HG03520 (cell line): ENCODE data around the gene CEP131.

Experiments
- ATAC-seq: cut with Tn5 transposase; IDR thresholded peaks from one replicate; pipeline ENCODE4 v1.9.1; 2021; ENCODE audit warnings: mild to moderate bottlenecking, moderate library complexity; ENCODE audit not compliant: unreplicated experiment

Gene CEP131

GRCh38 chr17:81189670-81190530, 32.9 kb downstream of the CEP131 start:
- no peak for ATAC-seq

GRCh38 chr17:81189016-81189415, 33.7 kb downstream of the CEP131 start:
- ATAC-seq: no peak

DNA sequence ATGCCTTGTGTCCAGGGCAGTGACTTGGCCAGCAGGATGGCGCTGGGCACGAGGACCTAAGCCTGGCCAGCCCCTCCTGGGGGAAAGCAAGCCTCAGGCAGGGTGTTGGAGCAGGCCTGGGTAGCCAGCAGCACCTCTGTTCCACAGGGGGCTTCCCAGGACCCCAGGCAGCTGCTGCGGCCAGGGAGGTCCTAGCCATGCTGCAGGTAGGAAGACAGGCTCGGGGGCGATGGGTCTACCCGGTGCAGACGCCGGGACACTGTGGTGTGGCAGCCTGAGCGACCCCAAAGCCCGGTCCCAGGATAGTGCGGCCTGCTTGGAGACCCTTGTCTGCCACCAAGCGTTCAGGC, 34.3 kb downstream of the CEP131 start:
- no peak for ATAC-seq

DNA sequence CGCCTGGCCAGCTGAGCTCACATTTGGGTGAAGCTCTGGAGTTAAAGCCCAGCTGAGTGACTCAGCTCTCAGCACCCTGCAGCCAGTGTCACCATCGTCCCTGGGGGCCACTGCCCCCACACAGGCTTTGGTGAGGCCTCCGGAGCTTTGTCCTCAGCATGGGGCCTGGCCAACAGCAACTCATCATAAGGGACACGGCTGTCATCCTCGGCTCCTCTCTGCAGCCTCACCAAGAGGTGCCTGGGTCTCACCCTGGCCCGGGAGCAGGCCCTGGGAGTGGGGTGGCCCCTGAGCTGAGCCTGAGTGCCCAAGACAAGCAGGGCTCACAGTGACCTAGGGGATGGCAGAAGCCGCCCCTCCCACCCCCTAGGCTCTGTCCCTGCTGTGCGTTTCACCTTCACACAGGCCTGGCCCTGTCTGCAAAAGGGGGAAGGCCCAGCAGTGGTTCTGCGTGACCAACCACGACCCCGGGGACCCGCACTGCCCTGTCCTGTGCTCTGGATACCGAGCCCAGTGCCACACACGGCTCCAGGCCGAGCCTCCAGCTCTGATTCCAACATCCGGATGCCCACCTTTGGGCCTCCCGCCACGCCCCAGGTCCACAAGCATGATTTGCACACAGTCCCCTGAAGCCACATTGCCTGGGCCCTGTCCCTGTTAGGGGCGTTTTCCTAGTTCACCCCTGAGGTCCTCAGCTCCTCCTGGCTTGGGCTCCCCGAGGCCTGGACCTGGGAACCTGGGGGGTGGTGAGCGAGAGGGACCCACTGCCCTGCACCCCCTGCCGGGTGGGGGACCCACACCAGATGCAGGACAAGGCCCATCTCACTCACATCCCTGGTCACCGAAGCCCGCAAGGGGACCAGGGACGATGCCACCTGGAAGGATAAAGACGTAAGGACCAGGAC, 34.9 kb downstream of the CEP131 start:
- ATAC-seq: no peak

DNA sequence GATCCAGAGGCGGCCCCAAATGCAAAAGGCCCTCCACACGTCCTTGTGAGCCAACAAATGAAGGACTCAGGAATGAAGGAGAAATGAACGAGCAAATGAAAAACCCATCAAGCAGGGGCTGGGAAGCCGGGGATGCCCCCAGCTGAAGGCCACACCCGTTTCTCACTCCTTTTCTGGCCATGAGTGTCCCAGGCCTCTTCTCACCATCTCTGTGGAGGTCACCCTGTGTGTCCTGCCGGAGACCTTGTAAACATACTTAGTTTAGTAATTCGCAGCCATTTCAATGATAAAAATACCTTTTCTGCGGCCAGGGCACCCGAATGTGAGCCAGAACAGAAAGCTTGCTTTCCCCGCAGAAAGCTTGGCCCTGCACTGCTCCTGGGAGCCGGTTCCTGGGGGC, 35.6 kb downstream of the CEP131 start:
- no peak for ATAC-seq

- no peak for ATAC-seq
Observed at GRCh38 chr17:81186203-81186602, 36.6 kb downstream of the CEP131 start.

- no peak for ATAC-seq
Observed at GRCh38 chr17:81184555-81184954, 38.2 kb downstream of the CEP131 start.

- no peak for ATAC-seq
Observed at GRCh38 chr17:81183807-81184206, 39.0 kb downstream of the CEP131 start.

DNA sequence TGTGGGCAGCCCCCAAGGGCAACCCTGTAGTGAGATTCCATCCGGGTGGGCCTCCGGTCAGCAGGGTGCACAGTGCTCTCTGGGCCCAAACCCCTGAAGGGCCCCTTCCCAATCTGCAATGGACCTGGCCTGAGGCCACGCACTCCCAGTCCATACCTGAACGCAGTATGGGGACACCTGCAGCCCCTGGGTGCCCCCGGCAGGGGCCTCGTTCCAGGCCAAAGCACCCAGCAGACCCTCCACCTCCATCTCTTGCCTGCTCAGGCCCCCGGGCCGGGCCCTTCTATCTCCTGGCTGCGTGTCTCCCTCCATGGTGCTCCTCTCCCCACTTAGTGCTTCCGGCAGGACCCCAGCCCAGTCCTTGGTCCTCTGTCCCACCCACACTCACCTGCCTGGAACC, 39.4 kb downstream of the CEP131 start:
- no peak for ATAC-seq

DNA sequence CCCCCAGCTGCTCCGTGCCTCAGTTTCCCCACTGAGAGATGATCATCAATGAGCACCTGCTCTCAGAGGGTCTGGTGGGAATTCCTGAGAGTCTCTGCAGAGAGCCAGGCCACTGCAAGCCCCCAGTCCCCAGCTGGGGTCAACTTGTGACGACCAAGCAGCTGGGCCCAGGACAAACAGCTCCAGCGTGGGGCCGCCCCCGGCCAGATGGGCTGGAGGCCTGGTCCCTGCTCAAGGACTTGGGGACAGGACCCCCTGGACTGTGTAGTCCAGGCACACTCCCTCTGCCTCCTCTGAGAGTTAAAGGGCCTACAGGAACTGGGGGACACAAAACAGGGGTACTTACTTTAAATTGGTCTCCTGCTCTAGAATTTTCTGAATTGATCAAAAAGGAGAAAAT, 40.2 kb downstream of the CEP131 start:
- no peak for ATAC-seq

DNA sequence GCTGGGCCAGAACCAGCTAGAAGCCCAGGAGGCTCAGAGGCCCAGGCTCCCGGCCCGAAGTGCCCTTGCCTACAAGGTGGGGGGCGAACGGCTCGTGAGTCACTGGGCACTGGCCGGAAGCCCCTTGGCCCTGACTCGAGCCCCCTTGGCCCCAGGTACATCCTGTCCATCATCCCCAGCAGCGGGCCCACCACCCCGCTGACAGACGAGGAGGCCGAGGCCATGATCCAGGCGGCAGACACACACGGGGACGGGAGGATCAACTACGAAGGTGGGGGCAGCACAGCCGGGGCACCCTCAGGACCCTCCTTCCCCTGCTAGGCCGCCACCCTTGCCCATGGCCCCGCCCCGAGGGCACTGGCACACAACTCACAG, 41.0 kb downstream of the CEP131 start:
- ATAC-seq: no peak

- ATAC-seq: no peak
Observed at GRCh38 chr17:81180836-81181810, 41.6 kb downstream of the CEP131 start.

DNA sequence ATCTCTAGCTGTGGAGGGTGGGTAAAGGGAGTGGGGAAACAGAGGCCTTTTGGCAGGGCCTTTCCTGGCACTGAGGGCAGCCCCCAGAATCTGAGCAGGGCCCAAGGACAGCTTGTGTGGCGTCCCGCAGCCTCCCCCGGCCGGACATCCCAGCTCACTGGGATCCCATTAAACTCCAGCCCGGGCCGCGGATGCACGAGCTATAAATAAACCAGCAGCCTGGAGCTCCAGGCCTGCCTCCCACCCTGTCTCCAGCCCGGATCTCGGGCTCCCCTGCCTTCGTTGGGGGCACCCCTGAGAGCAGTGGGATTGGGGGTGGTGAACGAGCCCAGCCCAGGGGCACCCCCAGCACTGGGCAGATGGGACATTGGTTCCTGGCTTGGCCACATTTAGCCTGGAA, 42.9 kb downstream of the CEP131 start:
- no peak for ATAC-seq

DNA sequence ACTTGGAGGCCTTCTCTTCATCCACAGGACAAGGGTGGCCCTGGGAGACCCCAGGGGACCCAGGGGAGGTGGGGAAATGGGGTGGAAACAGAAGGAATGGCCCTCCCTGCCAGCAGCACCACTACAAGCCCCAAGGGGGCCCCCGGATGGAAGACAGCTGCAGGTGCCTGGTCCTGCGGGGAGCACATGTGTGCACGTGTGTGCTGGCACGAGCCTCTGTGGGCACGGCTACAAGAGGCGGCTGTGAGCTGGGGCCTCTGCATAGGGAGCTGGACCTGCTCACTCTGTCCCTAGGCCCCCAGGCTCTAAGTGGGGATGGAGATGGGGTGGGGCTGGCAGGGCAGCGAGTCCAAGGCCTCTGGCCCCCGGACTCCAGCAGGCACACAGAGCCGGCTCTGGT, 43.5 kb downstream of the CEP131 start:
- no peak for ATAC-seq

DNA sequence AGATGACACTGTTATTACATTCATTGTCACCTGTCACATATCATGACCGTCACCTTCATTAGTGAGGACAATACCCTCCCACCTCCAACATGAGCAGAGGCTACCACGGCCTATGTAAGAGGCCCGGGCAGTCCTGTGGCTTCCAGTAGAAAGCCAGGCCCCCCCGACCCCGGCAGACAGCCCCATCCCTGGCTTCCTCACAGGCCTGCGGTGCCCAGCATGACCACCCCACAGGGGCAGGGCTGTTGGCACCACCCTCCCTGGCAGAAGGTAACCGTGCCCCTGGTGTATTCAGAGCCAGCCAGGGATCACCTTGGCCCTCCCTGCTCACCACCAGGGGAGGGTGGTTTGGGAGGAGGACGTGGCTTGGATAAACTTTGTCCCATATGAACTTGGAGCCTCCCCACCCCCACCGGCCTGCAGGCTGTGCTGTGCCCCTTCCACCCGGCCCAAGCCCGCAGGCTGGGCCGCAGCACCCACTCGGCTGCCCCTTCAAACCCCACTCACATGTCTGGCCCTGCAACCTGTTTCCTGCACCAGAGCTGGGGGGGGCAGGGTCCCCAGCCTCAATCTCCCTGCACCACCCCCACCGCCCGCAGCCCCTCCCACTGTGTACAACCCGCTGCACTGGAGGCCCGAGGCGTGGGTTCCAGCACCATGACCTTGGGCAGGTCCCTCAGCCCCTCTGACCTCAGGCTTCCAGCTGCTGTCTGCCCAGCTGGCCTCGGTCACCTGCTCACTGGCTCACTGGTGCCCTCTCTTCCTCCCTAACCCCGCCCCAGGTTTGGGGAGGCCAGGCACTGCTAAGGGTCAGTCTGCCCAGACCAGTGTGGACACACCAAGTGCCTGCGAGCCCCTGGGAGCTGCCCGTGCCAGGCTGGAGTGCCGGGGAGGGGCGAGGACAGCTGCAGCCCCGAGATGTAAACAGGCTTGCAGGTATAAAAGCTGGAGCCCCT, 44.4 kb downstream of the CEP131 start:
- ATAC-seq: no peak

DNA sequence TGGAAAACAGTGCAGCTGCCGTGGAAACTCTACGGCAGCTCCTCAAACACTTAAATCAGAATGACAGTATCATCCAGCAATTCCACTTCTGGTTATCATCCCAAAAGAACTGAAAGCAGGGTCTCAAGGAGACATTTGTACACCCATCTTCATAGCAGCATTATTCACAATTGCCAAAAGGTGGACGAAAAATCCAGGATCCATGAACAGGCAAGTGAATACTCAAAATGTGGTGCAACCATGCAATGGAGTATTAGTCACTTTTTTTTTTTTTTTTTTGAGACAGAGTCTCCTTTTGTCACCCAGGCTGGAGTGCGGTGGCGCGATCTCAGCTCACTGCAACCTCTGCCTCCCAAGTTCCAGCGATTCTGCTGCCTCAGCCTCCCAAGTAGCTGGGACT, 46.1 kb downstream of the CEP131 start:
- no peak for ATAC-seq

DNA sequence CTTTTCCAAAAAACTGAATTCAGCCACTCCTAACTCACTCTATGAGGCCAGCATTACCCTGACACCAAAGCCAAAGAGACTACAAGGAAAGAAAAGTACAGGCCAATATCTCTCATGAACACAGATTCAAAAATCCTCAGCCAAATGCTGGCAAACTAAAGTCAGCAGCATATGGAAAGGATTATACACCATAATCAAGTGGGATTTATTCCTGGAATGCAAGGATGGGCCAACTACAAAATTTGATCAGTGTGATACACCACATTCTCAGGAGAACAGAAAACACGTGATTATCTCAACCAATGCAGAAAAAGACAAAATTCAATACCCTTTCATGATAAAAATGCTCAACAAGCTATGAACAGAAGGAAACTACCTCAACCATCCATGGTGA, 49.0 kb downstream of the CEP131 start:
- no peak for ATAC-seq

- ATAC-seq: no peak
Observed at GRCh38 chr17:81173052-81173761, 49.6 kb downstream of the CEP131 start.

DNA sequence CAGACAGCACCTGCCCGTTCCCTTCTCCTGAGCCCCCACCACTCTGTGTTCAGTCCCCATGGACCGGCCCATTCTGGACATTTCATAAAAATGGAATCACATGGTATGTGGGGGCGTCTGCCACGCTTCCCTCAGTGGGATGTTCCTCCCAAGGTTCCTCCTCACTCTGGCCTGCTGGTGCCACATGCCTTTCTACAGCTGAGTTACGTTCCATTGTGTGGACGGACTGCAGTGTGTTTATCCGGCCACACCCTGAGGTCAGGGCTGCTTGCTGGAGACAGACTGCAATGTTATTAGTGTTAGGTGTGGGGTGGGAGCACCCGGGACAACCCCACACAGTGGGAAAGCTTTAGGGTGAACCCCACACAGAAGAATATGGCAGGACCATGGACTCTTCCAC, 50.8 kb downstream of the CEP131 start:
- ATAC-seq: no peak
